Urothelium cell line (cell line): ENCODE results near the gene PHLDB2.
A peak's percentile ranks its signal among the peaks of the same experiment; 100 is the strongest.
"Not testable (repeated sequence)": the region's sequence is repeated elsewhere in the genome, so short reads cannot be mapped to it uniquely, and the experiment has no call there.

Source experiments
- DNase-seq: peaks from one replicate; pipeline ENCODE4 v3.0.0; 2011; ENCODE audit warnings: low spot score, mixed read lengths
- FAIRE-seq: peaks from 2 replicates; lab custom pipeline; 2011; peaks lifted over from hg19 to GRCh38; lab: Jason Lieb, UNC

PHLDB2 gene

GRCh38 chr3:111859061-111859973 is at the start of gene PHLDB2:
TSS of gene PHLDB2 (plus strand) at chr3:111859265. CDS start at chr3:111884078, 24,813 bp downstream.
- FAIRE-seq: peak; percentile 98
- peak; percentile 95 for DNase-seq

- DNase-seq: no peak
- peak; percentile 50 for FAIRE-seq
Observed at GRCh38 chr3:111810909-111811308, 48.2 kb upstream of the PHLDB2 start.

GRCh38 chr3:111811811-111812210 is 47.3 kb upstream of the PHLDB2 start:
- no peak for FAIRE-seq

GRCh38 chr3:111812701-111813100 is 46.4 kb upstream of the PHLDB2 start:
- FAIRE-seq (no peak), DNase-seq (no peak)

More at GRCh38 chr3:111811811-111812210, 47.3 kb upstream of the PHLDB2 start:
- DNase-seq: no peak

- DNase-seq (no peak), FAIRE-seq (no peak)
Observed at GRCh38 chr3:111813441-111813840, 45.6 kb upstream of the PHLDB2 start.

GRCh38 chr3:111813979-111814378 is 45.1 kb upstream of the PHLDB2 start:
- FAIRE-seq (peak; percentile 74), DNase-seq (no peak)

GRCh38 chr3:111816771-111817170 is 42.3 kb upstream of the PHLDB2 start:
- DNase-seq, FAIRE-seq: not testable (repeated sequence)

- DNase-seq (no peak), FAIRE-seq (no peak)
Observed at GRCh38 chr3:111819927-111820326, 39.1 kb upstream of the PHLDB2 start.

- FAIRE-seq (no peak), DNase-seq (no peak)
Observed at GRCh38 chr3:111820651-111821050, 38.4 kb upstream of the PHLDB2 start.

- FAIRE-seq (no peak), DNase-seq (no peak)
Observed at GRCh38 chr3:111821891-111822290, 37.2 kb upstream of the PHLDB2 start.

- DNase-seq: no peak
- no peak for FAIRE-seq
Observed at GRCh38 chr3:111822804-111823203, 36.3 kb upstream of the PHLDB2 start.

GRCh38 chr3:111823341-111823855 is 35.7 kb upstream of the PHLDB2 start:
- DNase-seq (no peak), FAIRE-seq (no peak)

GRCh38 chr3:111824351-111824750 is 34.7 kb upstream of the PHLDB2 start:
- FAIRE-seq (no peak), DNase-seq (no peak)

GRCh38 chr3:111827871-111828270 is 31.2 kb upstream of the PHLDB2 start:
- DNase-seq: no peak

GRCh38 chr3:111828530-111828929 is 30.5 kb upstream of the PHLDB2 start:
- no peak for DNase-seq
- FAIRE-seq: no peak

More at GRCh38 chr3:111827871-111828270, 31.2 kb upstream of the PHLDB2 start:
- FAIRE-seq: peak; percentile 5

GRCh38 chr3:111829023-111829422 is 30.0 kb upstream of the PHLDB2 start:
- no peak for DNase-seq
- FAIRE-seq: no peak

- FAIRE-seq (no peak), DNase-seq (no peak)
Observed at GRCh38 chr3:111831840-111832239, 27.2 kb upstream of the PHLDB2 start.

- DNase-seq (no peak), FAIRE-seq (no peak)
Observed at GRCh38 chr3:111837112-111837511, 22.0 kb upstream of the PHLDB2 start.

- no peak for FAIRE-seq
- DNase-seq: no peak
Observed at GRCh38 chr3:111838133-111838532, 20.9 kb upstream of the PHLDB2 start.

- no peak for FAIRE-seq
Observed at GRCh38 chr3:111846039-111846438, 13.0 kb upstream of the PHLDB2 start.

GRCh38 chr3:111846717-111847116 is 12.3 kb upstream of the PHLDB2 start:
- DNase-seq: peak; percentile 32
- FAIRE-seq: no peak

More at GRCh38 chr3:111846039-111846438, 13.0 kb upstream of the PHLDB2 start:
- DNase-seq: no peak

GRCh38 chr3:111848283-111848682 is 10.8 kb upstream of the PHLDB2 start:
- FAIRE-seq: no peak
- no peak for DNase-seq
